ENCODE measurements around the gene LRRC31. TPM values are rescaled to one million over a fixed set of nuclear protein-coding genes. Genes with fewer than 3 reads are reported as not detected.

LRRC31 gene
- total RNA-seq, 2 experiments from 2014 or later = not detected

DNA sequence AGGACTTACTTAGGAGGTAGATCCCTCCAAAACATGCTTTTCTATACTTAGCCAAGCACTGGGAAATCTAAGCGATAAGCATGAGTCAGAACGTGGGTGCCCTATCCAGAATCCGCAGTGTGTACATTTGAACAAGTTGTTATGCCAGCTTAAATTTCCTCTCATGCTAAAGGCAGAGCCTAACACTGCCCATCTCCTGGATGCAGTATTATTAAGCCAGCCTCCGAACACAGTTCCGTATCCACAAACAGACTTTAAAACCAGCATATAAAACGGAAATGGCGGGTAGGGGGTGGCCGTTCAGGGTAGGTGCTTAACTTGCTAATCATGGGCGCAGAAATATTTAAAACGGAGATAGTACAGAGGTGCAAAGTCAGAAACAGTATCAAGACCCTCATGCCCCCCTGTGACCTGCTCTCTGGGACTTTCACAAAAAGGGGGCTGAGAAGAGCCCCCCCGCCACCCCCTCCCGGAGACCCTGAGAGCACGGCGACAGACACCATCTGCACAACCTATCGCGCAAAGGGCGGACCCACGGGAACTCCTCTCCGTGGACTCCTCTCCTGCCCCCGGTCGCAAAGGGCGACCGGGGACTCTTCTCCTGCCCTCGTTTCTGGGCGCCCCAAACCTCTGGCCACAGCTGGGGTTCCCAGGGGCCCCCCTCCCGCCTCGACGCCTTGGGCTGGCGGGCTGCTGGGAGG lies 58.0 kb downstream of the LRRC31 start:
- Mint-ChIP-seq H3K27me3 (ENCODE audit: low read depth) (no peaks in the 10 kb centered on the region), H3K4me3 (peak overlapping the region; percentile 78), H3K9me3 (ENCODE audit: insufficient read depth) (peaks cover 20% of the 10 kb centered on the region), H3K4me1 (ENCODE audit: low read depth) (peaks cover 57% of the 10 kb centered on the region), H3K36me3 (ENCODE audit: low read depth) (peaks cover 26% of the 10 kb centered on the region), H3K27ac (peak overlapping the region; percentile 88)
- DNase-seq (peak; percentile 65), ATAC-seq (peak; percentile 46)
- POLR2A ChIA-PET = interaction anchor here (0.6 to 4.2 kb wide), 5 partner anchors 32 to 242 kb away, joined by 3 to 43 read pairs (median 4); partner anchors contain the start of genes ACTRT3 and MYNN
- CTCF ChIA-PET = interaction anchor here (0.7 to 2.6 kb wide), 3 partner anchors 8 to 49 kb away, joined by 3 to 12 read pairs (median 3); partner anchors contain the start of gene TERC

DNA sequence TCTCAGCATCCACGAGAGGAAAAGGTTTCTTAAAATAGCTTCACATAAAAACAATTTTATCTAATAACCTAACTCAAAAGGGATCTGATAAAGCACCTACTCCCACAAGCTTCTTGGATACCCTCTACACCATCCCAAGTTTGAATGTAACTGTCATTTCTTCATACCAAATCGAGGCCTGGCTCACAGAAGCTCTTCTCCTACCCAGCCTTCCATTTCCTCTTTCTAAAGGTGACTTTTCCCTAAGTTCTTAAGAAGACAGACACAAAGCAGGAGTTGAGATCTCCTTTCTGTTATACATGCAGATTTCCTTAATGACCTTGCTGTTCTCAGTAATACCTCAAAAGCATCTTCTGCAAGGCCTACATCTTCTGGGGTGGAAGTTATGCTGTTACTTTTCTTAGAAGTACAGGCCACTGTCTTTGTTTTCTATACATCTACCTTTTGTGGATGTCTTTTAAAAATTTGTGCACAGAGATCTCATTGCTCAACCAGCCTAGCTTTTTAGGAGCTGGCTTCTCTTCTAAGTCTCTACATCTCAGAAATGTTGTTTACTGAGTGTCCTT lies 60.4 kb downstream of the LRRC31 start:
- Mint-ChIP-seq H3K27ac (peak overlapping the region; percentile 84), H3K9me3 (ENCODE audit: insufficient read depth) (no peaks in the 10 kb centered on the region), H3K4me1 (ENCODE audit: low read depth) (peaks cover 55% of the 10 kb centered on the region), H3K36me3 (ENCODE audit: low read depth) (peaks cover 27% of the 10 kb centered on the region), H3K4me3 (peak overlapping the region; percentile 37), H3K27me3 (ENCODE audit: low read depth) (no peaks in the 10 kb centered on the region)
- ATAC-seq = no peak
- peak; percentile 27 for DNase-seq
- ChIA-PET CTCF (interaction anchor here (0.7 to 1.2 kb wide), 3 partner anchors 11 to 245 kb away, joined by 3 to 5 read pairs (median 3); no protein-coding TSS in a partner anchor), POLR2A (interaction anchor here (1.0 to 1.3 kb wide), 2 partner anchors 36 to 157 kb away, joined by 3 to 4 read pairs; no protein-coding TSS in a partner anchor)

DNA sequence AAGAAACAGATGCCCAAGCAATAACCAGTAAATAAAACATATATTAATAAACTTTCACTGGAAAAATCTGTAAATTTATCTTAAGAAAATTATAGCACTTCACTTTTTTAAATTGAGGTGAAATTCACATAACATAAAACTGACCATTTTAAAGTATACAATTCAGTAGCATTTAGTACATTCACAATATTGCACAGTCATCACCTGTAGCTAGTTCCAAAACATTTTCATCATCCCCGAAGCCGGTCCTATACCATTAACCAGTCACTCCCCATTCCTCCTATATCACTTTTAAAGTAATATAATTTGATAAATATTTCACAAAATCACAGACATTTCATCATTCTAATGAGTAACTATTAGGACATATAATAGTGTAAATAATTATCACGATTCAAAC lies 65.1 kb downstream of the LRRC31 start:
- Mint-ChIP-seq H3K9me3 (ENCODE audit: insufficient read depth) (no peaks in the 10 kb centered on the region), H3K27ac (no peak overlapping the region), H3K4me3 (no peak overlapping the region), H3K27me3 (ENCODE audit: low read depth) (no peaks in the 10 kb centered on the region), H3K4me1 (ENCODE audit: low read depth) (peaks cover 19% of the 10 kb centered on the region), H3K36me3 (ENCODE audit: low read depth) (peaks cover 35% of the 10 kb centered on the region)
- CTCF ChIA-PET = no interaction called here
- no peak for DNase-seq
- no peak for ATAC-seq
- POLR2A ChIA-PET = no interaction called here

DNA sequence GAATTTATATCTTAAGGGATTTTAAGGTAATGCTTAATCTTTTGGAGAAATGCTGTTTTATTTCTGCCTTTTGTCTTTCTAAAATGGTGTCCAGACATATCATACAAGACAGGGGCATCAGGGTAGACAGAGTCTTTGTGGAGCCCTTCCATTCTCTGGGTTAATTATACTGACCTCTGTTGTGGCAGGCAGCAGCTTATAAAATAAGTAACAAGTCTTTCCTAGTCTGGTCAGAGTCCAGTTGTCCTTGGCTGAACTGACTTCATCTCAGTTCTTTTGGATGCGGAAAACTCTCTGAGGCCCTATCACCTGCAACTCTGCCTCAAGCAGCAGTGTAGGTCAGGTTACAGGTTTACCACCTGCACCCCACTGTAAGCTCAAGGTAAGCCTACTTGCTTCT lies 77.4 kb downstream of the LRRC31 start:
- peaks cover 47% of the 10 kb centered on the region for H3K36me3 Mint-ChIP-seq (ENCODE audit: low read depth)
- H3K9me3 Mint-ChIP-seq (ENCODE audit: insufficient read depth) = no peaks in the 10 kb centered on the region
- H3K4me1 Mint-ChIP-seq (ENCODE audit: low read depth) = peaks cover 18% of the 10 kb centered on the region
- no peak overlapping the region for H3K4me3 Mint-ChIP-seq
- no peak for ATAC-seq
- POLR2A ChIA-PET = no interaction called here
- no peaks in the 10 kb centered on the region for H3K27me3 Mint-ChIP-seq (ENCODE audit: low read depth)
- CTCF ChIA-PET = no interaction called here
- H3K27ac Mint-ChIP-seq = no peak overlapping the region
- no peak for DNase-seq

DNA sequence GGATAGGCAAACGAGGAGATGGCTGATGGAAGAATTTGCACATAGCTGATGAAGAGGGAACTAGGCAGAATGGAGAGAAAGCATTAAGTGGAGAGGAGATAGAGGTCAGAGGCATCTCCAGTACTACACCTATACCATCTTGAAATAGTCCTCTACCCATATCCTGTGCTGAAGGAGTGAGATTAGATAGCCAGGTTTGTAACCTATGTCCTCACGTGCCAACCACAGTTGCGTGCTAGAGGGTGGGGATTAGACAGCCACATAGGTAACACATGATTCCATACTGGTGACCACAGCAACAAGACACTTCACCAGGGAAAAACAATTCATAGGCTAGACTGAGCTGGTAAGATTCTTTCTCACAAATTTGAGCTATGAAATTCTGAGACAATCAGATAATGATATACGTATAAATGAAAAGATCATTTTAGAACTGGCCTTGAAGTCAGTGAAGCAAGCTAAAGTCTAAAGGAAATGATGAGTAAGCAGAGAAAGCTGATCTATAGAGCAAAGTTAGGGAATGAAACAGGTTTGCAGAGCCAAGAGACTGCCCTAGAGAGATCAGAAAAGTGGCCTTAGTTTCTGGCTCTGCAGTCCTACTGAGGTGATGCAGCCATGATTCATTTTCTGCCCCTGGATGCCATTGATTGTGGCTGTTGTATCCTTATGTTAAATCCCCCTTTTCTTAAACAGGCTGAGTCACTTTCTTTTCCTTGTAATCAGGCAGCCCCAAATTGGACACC lies 78.9 kb downstream of the LRRC31 start:
- ATAC-seq (peak; percentile 33), DNase-seq (no peak)
- POLR2A ChIA-PET = interaction anchor here (0.6 to 0.7 kb wide), 2 partner anchors 17 to 188 kb away, joined by 3 read pairs; partner anchors contain the start of gene MYNN
- H3K4me3 Mint-ChIP-seq = no peak overlapping the region
- CTCF ChIA-PET = interaction anchor here (0.9 to 1.5 kb wide), 3 partner anchors 18 to 59 kb away, joined by 3 to 7 read pairs (median 3); partner anchors contain the start of gene MYNN
- H3K27me3 Mint-ChIP-seq (ENCODE audit: low read depth) = no peaks in the 10 kb centered on the region
- peaks cover 55% of the 10 kb centered on the region for H3K36me3 Mint-ChIP-seq (ENCODE audit: low read depth)
- no peak overlapping the region for H3K27ac Mint-ChIP-seq
- no peaks in the 10 kb centered on the region for H3K9me3 Mint-ChIP-seq (ENCODE audit: insufficient read depth)
- peaks cover 18% of the 10 kb centered on the region for H3K4me1 Mint-ChIP-seq (ENCODE audit: low read depth)

DNA sequence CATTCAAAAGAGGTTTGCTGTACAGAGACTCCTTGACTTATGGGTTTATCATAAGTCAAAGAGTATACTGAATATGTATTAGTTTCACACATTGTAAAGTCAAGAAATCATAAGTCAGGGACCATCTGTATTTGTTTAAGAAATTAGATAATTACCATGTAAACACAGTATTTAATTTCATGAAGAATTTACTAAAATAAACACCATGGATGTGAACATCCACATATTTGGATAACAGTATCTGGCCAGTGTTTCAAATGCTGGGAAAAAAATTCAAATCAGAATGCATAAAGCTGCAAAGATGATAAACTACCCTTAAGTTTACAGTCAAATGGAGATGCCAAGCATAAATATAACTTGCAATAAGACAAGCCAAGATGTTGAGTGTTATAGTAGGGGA lies 79.5 kb downstream of the LRRC31 start:
- Mint-ChIP-seq H3K27me3 (ENCODE audit: low read depth) (no peaks in the 10 kb centered on the region), H3K4me3 (no peak overlapping the region), H3K9me3 (ENCODE audit: insufficient read depth) (no peaks in the 10 kb centered on the region), H3K4me1 (ENCODE audit: low read depth) (peaks cover 20% of the 10 kb centered on the region), H3K36me3 (ENCODE audit: low read depth) (peaks cover 57% of the 10 kb centered on the region), H3K27ac (no peak overlapping the region)
- DNase-seq = no peak
- ChIA-PET CTCF (interaction anchor here (1.5 kb wide), 1 partner anchor 17 kb away, joined by 7 read pairs; the partner anchor contains the start of gene MYNN), POLR2A (no interaction called here)
- no peak for ATAC-seq

Other genes with a start within 250 kb of the LRRC31 start
- not detected for gene MECOM, start 206.2 kb downstream of the LRRC31 start, total RNA-seq
- 10 to 100 TPM in 1 of 2 experiments, 1 to 10 TPM in 1; 6.9 to 10.8 TPM for gene TERC, start 104.9 kb downstream of the LRRC31 start, total RNA-seq
- under 1 TPM; 0.65 to 0.66 TPM for gene ACTRT3, start 100.4 kb downstream of the LRRC31 start, total RNA-seq
- gene MYNN, start 96.5 kb downstream of the LRRC31 start, total RNA-seq = 10 to 100 TPM; 15.7 to 16.4 TPM
- under 1 TPM; 0.13 to 0.16 TPM for gene LRRIQ4, start 57.1 kb downstream of the LRRC31 start, total RNA-seq
- gene LRRC34, start 57.0 kb downstream of the LRRC31 start, total RNA-seq = 10 to 100 TPM; 12.0 to 15.0 TPM
- gene SAMD7, start 41.6 kb upstream of the LRRC31 start, total RNA-seq = not detected
- gene SEC62, start 96.9 kb upstream of the LRRC31 start, total RNA-seq = 10 to 100 TPM; 46.5 to 49.9 TPM
- gene GPR160, start 168.1 kb upstream of the LRRC31 start, total RNA-seq = 1 to 10 TPM; 5.0 to 7.4 TPM

Measured in activated CD8-positive, alpha-beta T cell treated with anti-CD3 and anti-CD28 coated beads, Interleukin-2, amount 10 ng/mL, durations not matched to agents 7 days and 5 days (primary cell).